COLO668 (cell line): ENCODE data around the gene GMDS.
A peak's percentile ranks its signal among the peaks of the same experiment; 100 is the strongest.

Experiments
- DNase-seq: peaks from one replicate; lab custom pipeline; 2025; ENCODE audit not compliant: unreplicated experiment; lab: John Stamatoyannopoulos, UW

GMDS gene

GRCh38 chr6:1817033-1817761 is 428.2 kb downstream of the GMDS start:
- DNase-seq, result no peak

- no peak for DNase-seq
Measured at GRCh38 chr6:1815827-1816452, 429.5 kb downstream of the GMDS start.

- DNase-seq, result no peak
Measured at GRCh38 chr6:1814279-1814678, 431.1 kb downstream of the GMDS start.

GRCh38 chr6:1812487-1812886 is 432.9 kb downstream of the GMDS start:
- DNase-seq, result no peak

- no peak for DNase-seq
Measured at GRCh38 chr6:1812034-1812433, 433.4 kb downstream of the GMDS start.

- DNase-seq, result no peak
Measured at GRCh38 chr6:1810880-1811279, 434.5 kb downstream of the GMDS start.

GRCh38 chr6:1809291-1809988 is 436.0 kb downstream of the GMDS start:
- no peak for DNase-seq

GRCh38 chr6:1806935-1807334 is 438.5 kb downstream of the GMDS start:
- no peak for DNase-seq

GRCh38 chr6:1802491-1803395 is 442.7 kb downstream of the GMDS start:
- DNase-seq, result no peak

GRCh38 chr6:1801401-1801800 is 444.0 kb downstream of the GMDS start:
- no peak for DNase-seq

- no peak for DNase-seq
Measured at GRCh38 chr6:1800845-1801244, 444.6 kb downstream of the GMDS start.

GRCh38 chr6:1798965-1799325 is 446.5 kb downstream of the GMDS start:
- DNase-seq, result no peak

GRCh38 chr6:1798303-1798964 is 447.0 kb downstream of the GMDS start:
- DNase-seq, result no peak

- no peak for DNase-seq
Measured at GRCh38 chr6:1797801-1798200, 447.6 kb downstream of the GMDS start.

GRCh38 chr6:1796706-1797529 is 448.5 kb downstream of the GMDS start:
- no peak for DNase-seq

GRCh38 chr6:1795910-1796309 is 449.5 kb downstream of the GMDS start:
- no peak for DNase-seq

GRCh38 chr6:1792989-1793388 is 452.4 kb downstream of the GMDS start:
- peak; percentile 7 for DNase-seq

GRCh38 chr6:1790684-1791083 is 454.7 kb downstream of the GMDS start:
- DNase-seq, result no peak

- DNase-seq, result no peak
Measured at GRCh38 chr6:1789092-1789491, 456.3 kb downstream of the GMDS start.

GRCh38 chr6:1787894-1788293 is 457.5 kb downstream of the GMDS start:
- no peak for DNase-seq
